OCI-LY7 (cell line): ENCODE measurements around the gene LRRC40.

Experiments used
- EZH2phosphoT487 ChIP-seq: fragments of 200-600 bp; sonication (generic); IDR thresholded peaks from 2 replicates; pipeline ENCODE4 v1.6.1; 2018; ENCODE audit warnings: low read depth, borderline replicate concordance, mild to moderate bottlenecking, mixed run types, antibody characterized with exemption, low read length, moderate library complexity, mixed read lengths
- TF ChIP-seq, protein P1 (sequence below): fragments of 200-600 bp; sonication (generic); conservative IDR thresholded peaks from 2 replicates; pipeline ENCODE4 v1.5.1; 2014; ENCODE audit warnings: mild to moderate bottlenecking, antibody characterized with exemption, low read length, moderate library complexity, mixed read lengths

DNA sequence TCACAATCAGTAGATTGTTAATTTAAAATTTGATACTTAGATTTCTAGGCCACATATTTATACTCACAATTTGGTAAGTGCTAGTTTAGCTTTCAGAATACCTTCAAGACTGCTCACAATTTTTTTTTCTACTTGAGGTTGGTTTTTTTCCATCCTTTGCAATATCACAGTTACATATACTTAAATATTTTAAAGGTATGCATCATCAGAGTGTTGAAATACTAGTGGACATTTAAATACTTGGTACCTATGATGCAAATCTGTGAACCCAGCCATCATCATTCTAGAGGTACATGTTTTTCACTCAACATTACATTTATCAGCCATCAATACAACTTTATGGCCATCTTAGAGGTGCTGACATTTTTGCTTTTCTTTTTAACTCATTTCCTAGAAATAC is 6.2 kb upstream of the LRRC40 start:
- TF ChIP-seq, protein P1, sequence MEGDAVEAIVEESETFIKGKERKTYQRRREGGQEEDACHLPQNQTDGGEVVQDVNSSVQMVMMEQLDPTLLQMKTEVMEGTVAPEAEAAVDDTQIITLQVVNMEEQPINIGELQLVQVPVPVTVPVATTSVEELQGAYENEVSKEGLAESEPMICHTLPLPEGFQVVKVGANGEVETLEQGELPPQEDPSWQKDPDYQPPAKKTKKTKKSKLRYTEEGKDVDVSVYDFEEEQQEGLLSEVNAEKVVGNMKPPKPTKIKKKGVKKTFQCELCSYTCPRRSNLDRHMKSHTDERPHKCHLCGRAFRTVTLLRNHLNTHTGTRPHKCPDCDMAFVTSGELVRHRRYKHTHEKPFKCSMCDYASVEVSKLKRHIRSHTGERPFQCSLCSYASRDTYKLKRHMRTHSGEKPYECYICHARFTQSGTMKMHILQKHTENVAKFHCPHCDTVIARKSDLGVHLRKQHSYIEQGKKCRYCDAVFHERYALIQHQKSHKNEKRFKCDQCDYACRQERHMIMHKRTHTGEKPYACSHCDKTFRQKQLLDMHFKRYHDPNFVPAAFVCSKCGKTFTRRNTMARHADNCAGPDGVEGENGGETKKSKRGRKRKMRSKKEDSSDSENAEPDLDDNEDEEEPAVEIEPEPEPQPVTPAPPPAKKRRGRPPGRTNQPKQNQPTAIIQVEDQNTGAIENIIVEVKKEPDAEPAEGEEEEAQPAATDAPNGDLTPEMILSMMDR, result no peak
- no peak for TF ChIP-seq EZH2phosphoT487
